GM23338 (cell line): ENCODE measurements around the gene RXRA. TPM values are rescaled to one million over a fixed set of nuclear protein-coding genes. Genes with fewer than 3 reads are reported as not detected.

ENCODE experiments used
- ATAC-seq: fragments of 200-7000 bp; cut with Tn5 transposase; 3 replicates; pipeline ENCODE4 v1.9.1; 2020
- DNase-seq: peaks from one replicate; pipeline ENCODE4 v3.0.0-alpha.2; 2015; ENCODE audit warnings: low spot score
- H2AFZ ChIP-seq: fragments of 200-600 bp; sonication (generic); 2 replicates; pipeline ENCODE4 v1.8.0; 2016; ENCODE audit warnings: antibody characterized with exemption, mild to moderate bottlenecking, moderate library complexity
- H3F3A ChIP-seq: fragments of 200-600 bp; sonication (generic); replicated peaks from 2 replicates; pipeline ENCODE4 v1.8.0; 2017; ENCODE audit warnings: antibody characterized with exemption, mixed run types, low read depth
- H3K27ac ChIP-seq: fragments of 200-600 bp; sonication (generic); 2 replicates; pipeline ENCODE4 v1.6.1; 2016; ENCODE audit warnings: low read depth
- H3K27me3 ChIP-seq: fragments of 200-600 bp; sonication (generic); 2 replicates; pipeline ENCODE4 v1.8.0; 2016; ENCODE audit warnings: mild to moderate bottlenecking, mixed run types, moderate library complexity; ENCODE audit not compliant: insufficient read depth
- H3K36me3 ChIP-seq: fragments of 200-600 bp; sonication (generic); 2 replicates; pipeline ENCODE4 v1.8.0; 2016; ENCODE audit warnings: mild to moderate bottlenecking; ENCODE audit not compliant: insufficient read depth
- H3K4me1 ChIP-seq: fragments of 200-600 bp; sonication (generic); 2 replicates; pipeline ENCODE4 v1.8.0; 2016; ENCODE audit warnings: mild to moderate bottlenecking, moderate library complexity; ENCODE audit not compliant: insufficient read depth
- H3K4me2 ChIP-seq: fragments of 200-600 bp; sonication (generic); 2 replicates; pipeline ENCODE4 v1.7.1; 2017; ENCODE audit warnings: mixed run types
- H3K4me3 ChIP-seq: fragments of 200-600 bp; sonication (generic); 2 replicates; pipeline ENCODE4 v1.6.1; 2016; ENCODE audit warnings: mixed run types
- H3K79me2 ChIP-seq: fragments of 200-600 bp; sonication (generic); replicated peaks from 2 replicates; pipeline ENCODE4 v1.8.0; 2017; ENCODE audit warnings: mild to moderate bottlenecking; ENCODE audit not compliant: insufficient read depth
- H3K9me2 ChIP-seq: fragments of 200-600 bp; sonication (generic); 2 replicates; pipeline ENCODE4 v1.8.0; 2017; ENCODE audit not compliant: insufficient read depth
- H4K20me1 ChIP-seq: fragments of 200-600 bp; sonication (generic); replicated peaks from 2 replicates; pipeline ENCODE4 v1.8.0; 2017; ENCODE audit warnings: mild to moderate bottlenecking; ENCODE audit not compliant: insufficient read depth
- H3K27ac Mint-ChIP-seq: 2 replicates; pipeline ENCODE4 v1.8.0; 2020; ENCODE audit warnings: inconsistent platforms, mild to moderate bottlenecking, moderate library complexity, mixed read lengths
- H3K27me3 Mint-ChIP-seq: 3 replicates; pipeline ENCODE4 v1.8.0; 2022; ENCODE audit warnings: low read depth, mild to moderate bottlenecking, moderate library complexity, mixed read lengths, inconsistent platforms; ENCODE audit not compliant: insufficient read depth, poor library complexity
- H3K36me3 Mint-ChIP-seq: 3 replicates; pipeline ENCODE4 v1.8.0; 2021; ENCODE audit warnings: low read depth, mild to moderate bottlenecking, inconsistent platforms, moderate library complexity, mixed read lengths
- H3K4me1 Mint-ChIP-seq: 3 replicates; pipeline ENCODE4 v1.8.0; 2020; ENCODE audit warnings: mild to moderate bottlenecking, inconsistent platforms, mixed read lengths
- H3K4me3 Mint-ChIP-seq: 3 replicates; pipeline ENCODE4 v1.8.0; 2021; ENCODE audit warnings: moderate library complexity, mild to moderate bottlenecking, inconsistent platforms, mixed read lengths
- H3K9me3 Mint-ChIP-seq: 3 replicates; pipeline ENCODE4 v1.8.0; 2020; ENCODE audit warnings: moderate library complexity, mild to moderate bottlenecking, inconsistent platforms, mixed read lengths
- CREB1 ChIP-seq: fragments of 250-450 bp; sonication (Bioruptor Pico); IDR thresholded peaks from 2 replicates; pipeline ENCODE4 v1.5.0; 2020; ENCODE audit warnings: low read depth, mild to moderate bottlenecking, moderate library complexity
- EZH2 ChIP-seq: fragments of 200-600 bp; sonication (generic); IDR thresholded peaks from one replicate; pipeline ENCODE4 v1.8.0; 2017; ENCODE audit warnings: antibody characterized with exemption, mild to moderate bottlenecking, low read depth; ENCODE audit not compliant: unreplicated experiment
- EZH2phosphoT487 ChIP-seq: fragments of 200-600 bp; sonication (generic); IDR thresholded peaks from one replicate; pipeline ENCODE4 v1.8.1; 2018; ENCODE audit warnings: antibody characterized with exemption; ENCODE audit not compliant: unreplicated experiment
- JUNB ChIP-seq: IDR thresholded peaks from one replicate; pipeline ENCODE4 v1.6.1; 2016; ENCODE audit warnings: antibody characterized with exemption; ENCODE audit not compliant: unreplicated experiment
- NANOG ChIP-seq: IDR thresholded peaks from 2 replicates; pipeline ENCODE4 v1.6.1; 2016; ENCODE audit warnings: antibody characterized with exemption, borderline replicate concordance
- POLR2AphosphoS5 ChIP-seq: IDR thresholded peaks from 2 replicates; pipeline ENCODE4 v1.6.1; 2016; ENCODE audit warnings: antibody characterized with exemption, low read depth
- STAT1 ChIP-seq: IDR thresholded peaks from one replicate; pipeline ENCODE4 v1.6.1; 2016; ENCODE audit warnings: antibody characterized with exemption; ENCODE audit not compliant: unreplicated experiment
- ZNF114 ChIP-seq: fragments of 250-450 bp; sonication (Bioruptor Pico); IDR thresholded peaks from 2 replicates; pipeline ENCODE4 v1.5.0; 2020; ENCODE audit warnings: mild to moderate bottlenecking, moderate library complexity
- ZNF331 ChIP-seq: fragments of 250-450 bp; sonication (Bioruptor Pico); IDR thresholded peaks from 2 replicates; pipeline ENCODE4 v1.5.0; 2020; ENCODE audit warnings: low read depth, mild to moderate bottlenecking, moderate library complexity
- polyA plus RNA-seq: library from polyadenylated mRNA; unstranded; fragments of >200 nt; fragmentation: Nextera tagmentation; extraction: Ambion mirVana; gene quantifications from 2 replicates; pipeline ENCODE4 v1.2.1, GENCODE V29; 2016
- total RNA-seq: library from RNA; depleted of rRNA; stranded (reverse); fragments of >200 nt; shearing (Covaris generic); gene quantifications from 2 replicates; pipeline ENCODE4 v1.2.3, GENCODE V29; 2014
- TF ChIP-seq, protein P1 (sequence below): IDR thresholded peaks from 2 replicates; pipeline ENCODE4 v1.6.1; 2016; ENCODE audit warnings: antibody characterized with exemption
- TF ChIP-seq, protein P2 (sequence below): IDR thresholded peaks from one replicate; pipeline ENCODE4 v1.6.1; 2018; ENCODE audit warnings: antibody characterized with exemption; ENCODE audit not compliant: unreplicated experiment
- TF ChIP-seq, protein P3 (sequence below): fragments of 250-450 bp; sonication (Bioruptor Pico); IDR thresholded peaks from 2 replicates; pipeline ENCODE4 v1.5.0; 2020; ENCODE audit warnings: mild to moderate bottlenecking, moderate library complexity
- TF ChIP-seq, protein P4 (sequence below), 2 experiments: fragments of 200-600 bp in 1 of 2; sonication (generic) in 1 of 2; conservative IDR thresholded peaks; 2 replicates each; pipeline versions ENCODE4 v1.5.1 to v1.6.1; 2016 to 2017; ENCODE audit warnings: antibody characterized with exemption in 2 of 2, low read depth in 2 of 2, mild to moderate bottlenecking in 2 of 2, moderate library complexity in 1 of 2

Gene RXRA
- total and polyA plus RNA-seq, 2 experiments from 2014 or later, result 4.9 to 17.9 TPM

DNA sequence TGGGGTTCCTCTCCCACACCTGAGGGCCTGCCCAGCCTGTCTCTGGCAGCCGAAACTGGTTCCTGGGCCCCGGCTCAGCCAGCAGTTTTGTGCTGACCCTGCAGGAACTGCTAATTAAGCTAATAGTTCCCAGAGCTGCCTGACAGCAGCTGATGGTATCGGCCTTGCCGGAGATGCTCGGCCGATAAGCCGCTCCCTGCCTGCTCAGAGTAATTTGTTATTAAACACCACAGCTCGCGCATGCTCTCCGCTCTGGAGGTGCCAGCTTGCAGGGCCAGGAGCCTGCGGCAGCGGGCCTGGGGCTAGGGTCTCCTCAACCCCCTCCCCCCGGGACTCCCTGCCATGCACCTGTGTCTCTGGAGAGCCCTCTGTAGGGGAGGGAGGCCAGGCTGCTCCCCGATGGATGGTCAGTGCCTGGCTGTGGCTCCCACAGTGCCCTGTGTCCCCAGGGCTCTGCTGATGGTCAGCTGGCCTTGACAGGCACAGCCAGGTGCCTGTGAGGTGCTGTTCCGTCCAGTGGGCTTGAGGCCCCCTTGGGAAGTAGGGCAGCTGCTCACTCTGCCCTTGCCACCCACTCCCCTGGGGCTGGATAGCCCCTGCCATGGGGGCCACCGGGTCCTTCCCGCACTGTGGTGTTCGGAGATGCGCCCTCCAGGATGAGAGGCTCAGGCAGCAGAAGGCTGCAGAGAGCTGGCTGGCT, 41.7 kb downstream of the RXRA start:
- no peak overlapping the region for H2AFZ ChIP-seq
- no peak overlapping the region for H3K4me3 Mint-ChIP-seq
- H3K9me3 Mint-ChIP-seq, result no peaks in the 10 kb centered on the region
- no peaks in the 10 kb centered on the region for H3K9me2 ChIP-seq
- H3F3A ChIP-seq, result no peaks in the 10 kb centered on the region
- no peak overlapping the region for H3K27ac ChIP-seq
- H3K4me3 ChIP-seq, result no peak overlapping the region
- H3K36me3 ChIP-seq, result no peaks in the 10 kb centered on the region
- TF ChIP-seq EZH2, result no peak
- no peak for TF ChIP-seq EZH2phosphoT487
- TF ChIP-seq, protein P1, sequence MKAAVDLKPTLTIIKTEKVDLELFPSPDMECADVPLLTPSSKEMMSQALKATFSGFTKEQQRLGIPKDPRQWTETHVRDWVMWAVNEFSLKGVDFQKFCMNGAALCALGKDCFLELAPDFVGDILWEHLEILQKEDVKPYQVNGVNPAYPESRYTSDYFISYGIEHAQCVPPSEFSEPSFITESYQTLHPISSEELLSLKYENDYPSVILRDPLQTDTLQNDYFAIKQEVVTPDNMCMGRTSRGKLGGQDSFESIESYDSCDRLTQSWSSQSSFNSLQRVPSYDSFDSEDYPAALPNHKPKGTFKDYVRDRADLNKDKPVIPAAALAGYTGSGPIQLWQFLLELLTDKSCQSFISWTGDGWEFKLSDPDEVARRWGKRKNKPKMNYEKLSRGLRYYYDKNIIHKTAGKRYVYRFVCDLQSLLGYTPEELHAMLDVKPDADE, result no peak
- no peak for TF ChIP-seq POLR2AphosphoS5
- no peak for TF ChIP-seq NANOG
- TF ChIP-seq, protein P2, sequence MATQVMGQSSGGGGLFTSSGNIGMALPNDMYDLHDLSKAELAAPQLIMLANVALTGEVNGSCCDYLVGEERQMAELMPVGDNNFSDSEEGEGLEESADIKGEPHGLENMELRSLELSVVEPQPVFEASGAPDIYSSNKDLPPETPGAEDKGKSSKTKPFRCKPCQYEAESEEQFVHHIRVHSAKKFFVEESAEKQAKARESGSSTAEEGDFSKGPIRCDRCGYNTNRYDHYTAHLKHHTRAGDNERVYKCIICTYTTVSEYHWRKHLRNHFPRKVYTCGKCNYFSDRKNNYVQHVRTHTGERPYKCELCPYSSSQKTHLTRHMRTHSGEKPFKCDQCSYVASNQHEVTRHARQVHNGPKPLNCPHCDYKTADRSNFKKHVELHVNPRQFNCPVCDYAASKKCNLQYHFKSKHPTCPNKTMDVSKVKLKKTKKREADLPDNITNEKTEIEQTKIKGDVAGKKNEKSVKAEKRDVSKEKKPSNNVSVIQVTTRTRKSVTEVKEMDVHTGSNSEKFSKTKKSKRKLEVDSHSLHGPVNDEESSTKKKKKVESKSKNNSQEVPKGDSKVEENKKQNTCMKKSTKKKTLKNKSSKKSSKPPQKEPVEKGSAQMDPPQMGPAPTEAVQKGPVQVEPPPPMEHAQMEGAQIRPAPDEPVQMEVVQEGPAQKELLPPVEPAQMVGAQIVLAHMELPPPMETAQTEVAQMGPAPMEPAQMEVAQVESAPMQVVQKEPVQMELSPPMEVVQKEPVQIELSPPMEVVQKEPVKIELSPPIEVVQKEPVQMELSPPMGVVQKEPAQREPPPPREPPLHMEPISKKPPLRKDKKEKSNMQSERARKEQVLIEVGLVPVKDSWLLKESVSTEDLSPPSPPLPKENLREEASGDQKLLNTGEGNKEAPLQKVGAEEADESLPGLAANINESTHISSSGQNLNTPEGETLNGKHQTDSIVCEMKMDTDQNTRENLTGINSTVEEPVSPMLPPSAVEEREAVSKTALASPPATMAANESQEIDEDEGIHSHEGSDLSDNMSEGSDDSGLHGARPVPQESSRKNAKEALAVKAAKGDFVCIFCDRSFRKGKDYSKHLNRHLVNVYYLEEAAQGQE, result no peak
- no peak for TF ChIP-seq JUNB
- no peak for TF ChIP-seq ZNF331 (CRISPR knock-in tag)
- TF ChIP-seq, protein P3, sequence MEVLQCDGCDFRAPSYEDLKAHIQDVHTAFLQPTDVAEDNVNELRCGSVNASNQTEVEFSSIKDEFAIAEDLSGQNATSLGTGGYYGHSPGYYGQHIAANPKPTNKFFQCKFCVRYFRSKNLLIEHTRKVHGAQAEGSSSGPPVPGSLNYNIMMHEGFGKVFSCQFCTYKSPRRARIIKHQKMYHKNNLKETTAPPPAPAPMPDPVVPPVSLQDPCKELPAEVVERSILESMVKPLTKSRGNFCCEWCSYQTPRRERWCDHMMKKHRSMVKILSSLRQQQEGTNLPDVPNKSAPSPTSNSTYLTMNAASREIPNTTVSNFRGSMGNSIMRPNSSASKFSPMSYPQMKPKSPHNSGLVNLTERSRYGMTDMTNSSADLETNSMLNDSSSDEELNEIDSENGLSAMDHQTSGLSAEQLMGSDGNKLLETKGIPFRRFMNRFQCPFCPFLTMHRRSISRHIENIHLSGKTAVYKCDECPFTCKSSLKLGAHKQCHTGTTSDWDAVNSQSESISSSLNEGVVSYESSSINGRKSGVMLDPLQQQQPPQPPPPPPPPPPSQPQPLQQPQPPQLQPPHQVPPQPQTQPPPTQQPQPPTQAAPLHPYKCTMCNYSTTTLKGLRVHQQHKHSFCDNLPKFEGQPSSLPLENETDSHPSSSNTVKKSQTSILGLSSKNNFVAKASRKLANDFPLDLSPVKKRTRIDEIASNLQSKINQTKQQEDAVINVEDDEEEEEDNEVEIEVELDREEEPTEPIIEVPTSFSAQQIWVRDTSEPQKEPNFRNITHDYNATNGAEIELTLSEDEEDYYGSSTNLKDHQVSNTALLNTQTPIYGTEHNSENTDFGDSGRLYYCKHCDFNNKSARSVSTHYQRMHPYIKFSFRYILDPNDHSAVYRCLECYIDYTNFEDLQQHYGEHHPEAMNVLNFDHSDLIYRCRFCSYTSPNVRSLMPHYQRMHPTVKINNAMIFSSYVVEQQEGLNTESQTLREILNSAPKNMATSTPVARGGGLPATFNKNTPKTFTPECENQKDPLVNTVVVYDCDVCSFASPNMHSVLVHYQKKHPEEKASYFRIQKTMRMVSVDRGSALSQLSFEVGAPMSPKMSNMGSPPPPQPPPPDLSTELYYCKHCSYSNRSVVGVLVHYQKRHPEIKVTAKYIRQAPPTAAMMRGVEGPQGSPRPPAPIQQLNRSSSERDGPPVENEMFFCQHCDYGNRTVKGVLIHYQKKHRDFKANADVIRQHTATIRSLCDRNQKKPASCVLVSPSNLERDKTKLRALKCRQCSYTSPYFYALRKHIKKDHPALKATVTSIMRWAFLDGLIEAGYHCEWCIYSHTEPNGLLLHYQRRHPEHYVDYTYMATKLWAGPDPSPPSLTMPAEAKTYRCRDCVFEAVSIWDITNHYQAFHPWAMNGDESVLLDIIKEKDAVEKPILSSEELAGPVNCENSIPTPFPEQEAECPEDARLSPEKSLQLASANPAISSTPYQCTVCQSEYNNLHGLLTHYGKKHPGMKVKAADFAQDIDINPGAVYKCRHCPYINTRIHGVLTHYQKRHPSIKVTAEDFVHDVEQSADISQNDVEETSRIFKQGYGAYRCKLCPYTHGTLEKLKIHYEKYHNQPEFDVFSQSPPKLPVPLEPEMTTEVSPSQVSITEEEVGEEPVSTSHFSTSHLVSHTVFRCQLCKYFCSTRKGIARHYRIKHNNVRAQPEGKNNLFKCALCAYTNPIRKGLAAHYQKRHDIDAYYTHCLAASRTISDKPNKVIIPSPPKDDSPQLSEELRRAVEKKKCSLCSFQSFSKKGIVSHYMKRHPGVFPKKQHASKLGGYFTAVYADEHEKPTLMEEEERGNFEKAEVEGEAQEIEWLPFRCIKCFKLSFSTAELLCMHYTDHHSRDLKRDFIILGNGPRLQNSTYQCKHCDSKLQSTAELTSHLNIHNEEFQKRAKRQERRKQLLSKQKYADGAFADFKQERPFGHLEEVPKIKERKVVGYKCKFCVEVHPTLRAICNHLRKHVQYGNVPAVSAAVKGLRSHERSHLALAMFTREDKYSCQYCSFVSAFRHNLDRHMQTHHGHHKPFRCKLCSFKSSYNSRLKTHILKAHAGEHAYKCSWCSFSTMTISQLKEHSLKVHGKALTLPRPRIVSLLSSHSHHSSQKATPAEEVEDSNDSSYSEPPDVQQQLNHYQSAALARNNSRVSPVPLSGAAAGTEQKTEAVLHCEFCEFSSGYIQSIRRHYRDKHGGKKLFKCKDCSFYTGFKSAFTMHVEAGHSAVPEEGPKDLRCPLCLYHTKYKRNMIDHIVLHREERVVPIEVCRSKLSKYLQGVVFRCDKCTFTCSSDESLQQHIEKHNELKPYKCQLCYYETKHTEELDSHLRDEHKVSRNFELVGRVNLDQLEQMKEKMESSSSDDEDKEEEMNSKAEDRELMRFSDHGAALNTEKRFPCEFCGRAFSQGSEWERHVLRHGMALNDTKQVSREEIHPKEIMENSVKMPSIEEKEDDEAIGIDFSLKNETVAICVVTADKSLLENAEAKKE (CRISPR knock-in tag), result no peak
- TF ChIP-seq, protein P4, sequence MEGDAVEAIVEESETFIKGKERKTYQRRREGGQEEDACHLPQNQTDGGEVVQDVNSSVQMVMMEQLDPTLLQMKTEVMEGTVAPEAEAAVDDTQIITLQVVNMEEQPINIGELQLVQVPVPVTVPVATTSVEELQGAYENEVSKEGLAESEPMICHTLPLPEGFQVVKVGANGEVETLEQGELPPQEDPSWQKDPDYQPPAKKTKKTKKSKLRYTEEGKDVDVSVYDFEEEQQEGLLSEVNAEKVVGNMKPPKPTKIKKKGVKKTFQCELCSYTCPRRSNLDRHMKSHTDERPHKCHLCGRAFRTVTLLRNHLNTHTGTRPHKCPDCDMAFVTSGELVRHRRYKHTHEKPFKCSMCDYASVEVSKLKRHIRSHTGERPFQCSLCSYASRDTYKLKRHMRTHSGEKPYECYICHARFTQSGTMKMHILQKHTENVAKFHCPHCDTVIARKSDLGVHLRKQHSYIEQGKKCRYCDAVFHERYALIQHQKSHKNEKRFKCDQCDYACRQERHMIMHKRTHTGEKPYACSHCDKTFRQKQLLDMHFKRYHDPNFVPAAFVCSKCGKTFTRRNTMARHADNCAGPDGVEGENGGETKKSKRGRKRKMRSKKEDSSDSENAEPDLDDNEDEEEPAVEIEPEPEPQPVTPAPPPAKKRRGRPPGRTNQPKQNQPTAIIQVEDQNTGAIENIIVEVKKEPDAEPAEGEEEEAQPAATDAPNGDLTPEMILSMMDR (conservative IDR thresholded peaks at IDR 0.05; ENCODE audit: low read depth in 2 of 2), result no peak
- no peak for TF ChIP-seq ZNF114 (CRISPR knock-in tag)
- no peak for TF ChIP-seq CREB1 (CRISPR knock-in tag)
- no peak for TF ChIP-seq STAT1
- no peaks in the 10 kb centered on the region for H3K36me3 Mint-ChIP-seq
- peaks cover 4% of the 10 kb centered on the region for H3K27me3 Mint-ChIP-seq
- no peak overlapping the region for H3K27ac Mint-ChIP-seq
- no peak for DNase-seq
- H3K27me3 ChIP-seq, result no peaks in the 10 kb centered on the region
- H3K4me1 Mint-ChIP-seq, result peaks cover 3% of the 10 kb centered on the region; the same call in 2 of the 3 replicates
- ATAC-seq, result peak; percentile 13; the same call in 2 of the 3 replicates
- peaks cover 43% of the 10 kb centered on the region for H3K79me2 ChIP-seq
- H3K4me2 ChIP-seq, result no peak overlapping the region
- H3K4me1 ChIP-seq, result no peaks in the 10 kb centered on the region
- H4K20me1 ChIP-seq, result no peaks in the 10 kb centered on the region
